Liver (tissue), 9 donors: ENCODE measurements around the gene CACNA2D1. TPM values are rescaled to one million over a fixed set of nuclear protein-coding genes. Genes with fewer than 3 reads are reported as not detected.

Source experiments
- DNase-seq: peaks from one replicate; pipeline ENCODE4 v3.0.0-alpha.2; 2017; ENCODE audit warnings: low spot score
- H3K27ac ChIP-seq, 2 donors: one replicate each; pipeline ENCODE4 v1.7.0; 2013; ENCODE audit warnings: inconsistent platforms in 2 of 2, low read length in 2 of 2, control low read depth in 1 of 2, low read depth in 1 of 2, mild to moderate bottlenecking in 1 of 2
- H3K27me3 ChIP-seq, 4 donors: one replicate each; pipeline versions ENCODE4 v1.6.1 to v1.7.0; 2013; ENCODE audit warnings: low read length in 3 of 4, inconsistent platforms in 1 of 4, mild to moderate bottlenecking in 1 of 4, moderate library complexity in 1 of 4; ENCODE audit not compliant: control insufficient read depth in 4 of 4, insufficient read depth in 4 of 4
- H3K36me3 ChIP-seq, 4 donors: one replicate each; pipeline versions ENCODE4 v1.6.1 to v1.7.0; 2013; ENCODE audit warnings: low read length in 3 of 4, mild to moderate bottlenecking in 3 of 4, low read depth in 1 of 4, moderate library complexity in 1 of 4; ENCODE audit not compliant: control insufficient read depth in 4 of 4, insufficient read depth in 3 of 4
- H3K4me1 ChIP-seq, 4 donors: one replicate each; pipeline versions ENCODE4 v1.6.1 to v1.7.0; 2013; ENCODE audit warnings: low read length in 3 of 4, mild to moderate bottlenecking in 3 of 4, moderate library complexity in 1 of 4; ENCODE audit not compliant: control insufficient read depth in 4 of 4, insufficient read depth in 4 of 4
- H3K4me3 ChIP-seq, 3 donors: one replicate each; pipeline versions ENCODE4 v1.6.1 to v1.7.0; 2013; ENCODE audit warnings: low read length in 3 of 3, control low read depth in 1 of 3, low read depth in 1 of 3, mild to moderate bottlenecking in 1 of 3
- H3K9ac ChIP-seq, 2 donors: one replicate each; pipeline ENCODE4 v1.7.0; 2013; ENCODE audit warnings: low read length in 2 of 2, mild to moderate bottlenecking in 2 of 2, moderate library complexity in 2 of 2, control low read depth in 1 of 2, low read depth in 1 of 2
- H3K9me3 ChIP-seq, 4 donors: one replicate each; pipeline versions ENCODE4 v1.6.1 to v1.7.0; 2013; ENCODE audit warnings: low read length in 3 of 4; ENCODE audit not compliant: control insufficient read depth in 4 of 4
- CTCF ChIP-seq: fragments of 150-350 bp; IDR thresholded peaks from 2 replicates; pipeline ENCODE4 v1.5.1; 2017; ENCODE audit warnings: improper control_type of control experiment, low read depth, low read length; ENCODE audit not compliant: missing input control
- EGR1 ChIP-seq, 2 donors: IDR thresholded peaks; 2 replicates each; pipeline ENCODE4 v1.6.1; 2016 to 2018; ENCODE audit warnings: antibody characterized with exemption in 2 of 2, low read depth in 2 of 2
- FOXA1 ChIP-seq: IDR thresholded peaks from 2 replicates; pipeline ENCODE4 v1.6.1; 2016; ENCODE audit warnings: antibody characterized with exemption
- FOXA2 ChIP-seq: IDR thresholded peaks from 2 replicates; pipeline ENCODE4 v1.6.1; 2016; ENCODE audit warnings: antibody characterized with exemption
- GABPA ChIP-seq, 2 donors: IDR thresholded peaks in 1 of 2; conservative IDR thresholded peaks in 1 of 2; 2 replicates each; pipeline ENCODE4 v1.6.1; 2016; ENCODE audit warnings: antibody characterized with exemption in 2 of 2, mild to moderate bottlenecking in 1 of 2, moderate library complexity in 1 of 2
- HNF4A ChIP-seq, 2 donors: conservative IDR thresholded peaks; 2 replicates each; pipeline ENCODE4 v1.6.1; 2016; ENCODE audit warnings: antibody characterized with exemption in 2 of 2, mild to moderate bottlenecking in 2 of 2
- HNF4G ChIP-seq: IDR thresholded peaks from 2 replicates; pipeline ENCODE4 v1.6.1; 2016; ENCODE audit warnings: antibody characterized with exemption
- JUND ChIP-seq, 2 donors: IDR thresholded peaks; 2 replicates each; pipeline ENCODE4 v1.6.1; 2016; ENCODE audit warnings: antibody characterized with exemption in 2 of 2
- MAX ChIP-seq: IDR thresholded peaks from 2 replicates; pipeline ENCODE4 v1.6.1; 2016; ENCODE audit warnings: antibody characterized with exemption
- NR2F2 ChIP-seq: IDR thresholded peaks from 2 replicates; pipeline ENCODE4 v1.6.1; 2016; ENCODE audit warnings: antibody characterized with exemption
- RAD21 ChIP-seq, 2 donors: IDR thresholded peaks; 2 replicates each; pipeline ENCODE4 v1.6.1; 2016; ENCODE audit warnings: antibody characterized with exemption in 2 of 2, mild to moderate bottlenecking in 2 of 2
- REST ChIP-seq: IDR thresholded peaks from 2 replicates; pipeline ENCODE4 v1.6.1; 2016; ENCODE audit warnings: antibody characterized with exemption, mild to moderate bottlenecking
- RXRA ChIP-seq, 2 donors: IDR thresholded peaks; 2 replicates each; pipeline ENCODE4 v1.6.1; 2017 to 2018; ENCODE audit warnings: antibody characterized with exemption in 2 of 2, mild to moderate bottlenecking in 1 of 2
- SP1 ChIP-seq: IDR thresholded peaks from 2 replicates; pipeline ENCODE4 v1.6.1; 2018; ENCODE audit warnings: antibody characterized with exemption, mild to moderate bottlenecking
- TAF1 ChIP-seq: conservative IDR thresholded peaks from 2 replicates; pipeline ENCODE4 v1.6.1; 2016; ENCODE audit warnings: antibody characterized with exemption, mild to moderate bottlenecking
- YY1 ChIP-seq: IDR thresholded peaks from 2 replicates; pipeline ENCODE4 v1.6.1; 2016; ENCODE audit warnings: antibody characterized with exemption, mild to moderate bottlenecking
- whole genome bisulfite sequencing: extraction: QIAGEN DNeasy Blood & Tissue Kit; methylation state at CpG from one replicate; pipeline ENCODE4 v1.1.7; 2013; 5-methylcytosine and 5-hydroxymethylcytosine counted together
- polyA plus RNA-seq, 2 donors: library from polyadenylated mRNA; stranded (reverse) in 1 of 2; unstranded in 1 of 2; fragments of 200-250 nt in 1 of 2; fragments of >200 nt in 1 of 2; fragmentation: Nextera tagmentation in 1 of 2; extraction: Ambion mirVana in 1 of 2; gene quantifications; one replicate each; pipeline versions ENCODE4 v1.2.1 to v1.2.3, GENCODE V29; 2013 to 2015
- total RNA-seq, 2 donors: library from RNA; depleted of rRNA; stranded (reverse); fragments of >200 nt; gene quantifications; one replicate each; pipeline ENCODE4 v1.2.3, GENCODE V29; 2014
- TF ChIP-seq, protein P1 (sequence below): IDR thresholded peaks from 2 replicates; pipeline ENCODE4 v1.6.1; 2016; ENCODE audit warnings: antibody characterized with exemption
- TF ChIP-seq, protein P2 (sequence below): IDR thresholded peaks from 2 replicates; pipeline ENCODE4 v1.6.1; 2016; ENCODE audit warnings: antibody characterized with exemption
- donor health status: healthy.
- donor health status: healthy.
- donor health status: healthy.
- donor health status: healthy.
- donor health status: healthy.

The CACNA2D1 gene
- total and polyA plus RNA-seq, 4 donors, result 0.42 to 2.3 (median 0.94) TPM

- Histone ChIP-seq H3K27me3 (peaks cover 0 to 6% (median 0%) of the 10 kb centered on the region in 4 donors), H3K27ac (no peak overlapping the region), H3K4me3 (no peak overlapping the region), H3K4me1 (no peaks in the 10 kb centered on the region), H3K9me3 (no peaks in the 10 kb centered on the region), H3K36me3 (no peaks in the 10 kb centered on the region), H3K9ac (no peak overlapping the region)
- WGBS, result 67% methylated on average over 5 of the region's 5 CpGs
- TF ChIP-seq, protein P1, sequence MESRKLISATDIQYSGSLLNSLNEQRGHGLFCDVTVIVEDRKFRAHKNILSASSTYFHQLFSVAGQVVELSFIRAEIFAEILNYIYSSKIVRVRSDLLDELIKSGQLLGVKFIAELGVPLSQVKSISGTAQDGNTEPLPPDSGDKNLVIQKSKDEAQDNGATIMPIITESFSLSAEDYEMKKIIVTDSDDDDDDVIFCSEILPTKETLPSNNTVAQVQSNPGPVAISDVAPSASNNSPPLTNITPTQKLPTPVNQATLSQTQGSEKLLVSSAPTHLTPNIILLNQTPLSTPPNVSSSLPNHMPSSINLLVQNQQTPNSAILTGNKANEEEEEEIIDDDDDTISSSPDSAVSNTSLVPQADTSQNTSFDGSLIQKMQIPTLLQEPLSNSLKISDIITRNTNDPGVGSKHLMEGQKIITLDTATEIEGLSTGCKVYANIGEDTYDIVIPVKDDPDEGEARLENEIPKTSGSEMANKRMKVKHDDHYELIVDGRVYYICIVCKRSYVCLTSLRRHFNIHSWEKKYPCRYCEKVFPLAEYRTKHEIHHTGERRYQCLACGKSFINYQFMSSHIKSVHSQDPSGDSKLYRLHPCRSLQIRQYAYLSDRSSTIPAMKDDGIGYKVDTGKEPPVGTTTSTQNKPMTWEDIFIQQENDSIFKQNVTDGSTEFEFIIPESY, result no peak
- TF ChIP-seq MAX (no peak), FOXA2 (no peak), CTCF (no peak), SP1 (no peak), REST (no peak), TAF1 (no peak), HNF4A (conservative IDR thresholded peaks at IDR 0.05) (no peak), EGR1 (IDR thresholded peaks at IDR 0.05; ENCODE audit: low read depth in 2 of 2) (no peak), FOXA1 (no peak), RAD21 (IDR thresholded peaks at IDR 0.05) (no peak), GABPA (IDR thresholded peaks at IDR 0.05 in 1 of 2, conservative IDR thresholded peaks at IDR 0.05 in 1 of 2) (no peak), HNF4G (no peak), NR2F2 (no peak), RXRA (IDR thresholded peaks at IDR 0.05) (no peak), JUND (IDR thresholded peaks at IDR 0.05) (no peak), YY1 (no peak)
- TF ChIP-seq, protein P2, sequence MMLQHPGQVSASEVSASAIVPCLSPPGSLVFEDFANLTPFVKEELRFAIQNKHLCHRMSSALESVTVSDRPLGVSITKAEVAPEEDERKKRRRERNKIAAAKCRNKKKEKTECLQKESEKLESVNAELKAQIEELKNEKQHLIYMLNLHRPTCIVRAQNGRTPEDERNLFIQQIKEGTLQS, result no peak
- DNase-seq, result no peak
These were observed 394.1 kb downstream of the CACNA2D1 start for GRCh38 chr7:82049442-82049841.
